Measurements from ENCODE around the gene FAM171A2.
"Not testable (repeated sequence)": the region's sequence is repeated elsewhere in the genome, so short reads cannot be mapped to it uniquely, and the experiment has no call there.

FAM171A2 gene

GRCh38 chr17:44348234-44348987, 15.2 kb downstream of the FAM171A2 start:
- no peak for DNase-seq
- H3K27ac Mint-ChIP-seq: peak overlapping the region; percentile 51
- H3K9me3 Mint-ChIP-seq: no peaks in the 10 kb centered on the region
- H3K4me3 Mint-ChIP-seq: no peak overlapping the region
- peaks cover 17% of the 10 kb centered on the region for H3K36me3 Mint-ChIP-seq (ENCODE audit: low read depth)
- no peaks in the 10 kb centered on the region for H3K27me3 Mint-ChIP-seq
- H3K4me1 Mint-ChIP-seq (ENCODE audit: low read depth): peaks cover 27% of the 10 kb centered on the region

- peaks cover 12% of the 10 kb centered on the region for H3K36me3 Mint-ChIP-seq (ENCODE audit: low read depth)
- peak overlapping the region; percentile 50 for H3K27ac Mint-ChIP-seq
- peaks cover 23% of the 10 kb centered on the region for H3K4me1 Mint-ChIP-seq (ENCODE audit: low read depth)
- not testable (repeated sequence) for H3K27me3 Mint-ChIP-seq, H3K4me3 Mint-ChIP-seq, H3K9me3 Mint-ChIP-seq, DNase-seq
These were observed 16.2 kb downstream of the FAM171A2 start for GRCh38 chr17:44347206-44348055.

GRCh38 chr17:44346064-44346844, 17.4 kb downstream of the FAM171A2 start:
- H3K36me3 Mint-ChIP-seq (ENCODE audit: low read depth): peaks cover 4% of the 10 kb centered on the region
- H3K27me3 Mint-ChIP-seq: no peaks in the 10 kb centered on the region
- no peaks in the 10 kb centered on the region for H3K9me3 Mint-ChIP-seq
- peak overlapping the region; percentile 88 for H3K4me3 Mint-ChIP-seq
- peaks cover 23% of the 10 kb centered on the region for H3K4me1 Mint-ChIP-seq (ENCODE audit: low read depth)
- DNase-seq: no peak
- no peak overlapping the region for H3K27ac Mint-ChIP-seq

GRCh38 chr17:44345454-44346026, 18.1 kb downstream of the FAM171A2 start:
- H3K4me1 Mint-ChIP-seq (ENCODE audit: low read depth): peaks cover 23% of the 10 kb centered on the region

GRCh38 chr17:44344939-44345453, 18.7 kb downstream of the FAM171A2 start, which contains the start of gene GRN:
GRN (plus strand) TSS chr17:44345302; CDS start chr17:44349165, 3,863 bp downstream.
- Mint-ChIP-seq H3K4me1 (ENCODE audit: low read depth) (peaks cover 23% of the 10 kb centered on the region), H3K9me3 (no peaks in the 10 kb centered on the region), H3K27me3 (no peaks in the 10 kb centered on the region), H3K27ac (peak within 1 kb of the TSS; percentile 85), H3K36me3 (ENCODE audit: low read depth) (peaks cover 4% of the 10 kb centered on the region), H3K4me3 (peak within 1 kb of the TSS; percentile 88)
- DNase-seq: peak; percentile 86

More at GRCh38 chr17:44345454-44346026, 18.1 kb downstream of the FAM171A2 start:
- peak overlapping the region; percentile 85 for H3K27ac Mint-ChIP-seq
- peak; percentile 65 for DNase-seq
- no peaks in the 10 kb centered on the region for H3K27me3 Mint-ChIP-seq
- H3K4me3 Mint-ChIP-seq: peak overlapping the region; percentile 88
- peaks cover 4% of the 10 kb centered on the region for H3K36me3 Mint-ChIP-seq (ENCODE audit: low read depth)
- H3K9me3 Mint-ChIP-seq: no peaks in the 10 kb centered on the region

GRCh38 chr17:44343510-44344209, 20.0 kb downstream of the FAM171A2 start:
- H3K9me3 Mint-ChIP-seq: no peaks in the 10 kb centered on the region
- H3K4me3 Mint-ChIP-seq: no peak overlapping the region
- H3K27ac Mint-ChIP-seq: no peak overlapping the region
- DNase-seq: no peak
- peaks cover 4% of the 10 kb centered on the region for H3K36me3 Mint-ChIP-seq (ENCODE audit: low read depth)
- H3K27me3 Mint-ChIP-seq: no peaks in the 10 kb centered on the region
- peaks cover 23% of the 10 kb centered on the region for H3K4me1 Mint-ChIP-seq (ENCODE audit: low read depth)

- not testable (repeated sequence) for H3K4me3 Mint-ChIP-seq; H3K27ac Mint-ChIP-seq; H3K27me3 Mint-ChIP-seq; H3K9me3 Mint-ChIP-seq; H3K36me3 Mint-ChIP-seq (ENCODE audit: low read depth); DNase-seq
- H3K4me1 Mint-ChIP-seq (ENCODE audit: low read depth): peaks cover 11% of the 10 kb centered on the region
These were observed 23.1 kb downstream of the FAM171A2 start for GRCh38 chr17:44340553-44340952.

- no peaks in the 10 kb centered on the region for H3K9me3 Mint-ChIP-seq
- no peak for DNase-seq
- no peak overlapping the region for H3K27ac Mint-ChIP-seq
These were observed 25.0 kb downstream of the FAM171A2 start for GRCh38 chr17:44338702-44339101.

GRCh38 chr17:44335968-44336367, 27.7 kb downstream of the FAM171A2 start:
- H3K4me3 Mint-ChIP-seq: no peak overlapping the region
- H3K27ac Mint-ChIP-seq: no peak overlapping the region
- H3K36me3 Mint-ChIP-seq (ENCODE audit: low read depth): no peaks in the 10 kb centered on the region
- no peaks in the 10 kb centered on the region for H3K27me3 Mint-ChIP-seq
- H3K4me1 Mint-ChIP-seq (ENCODE audit: low read depth): peaks cover 9% of the 10 kb centered on the region
- DNase-seq: no peak
- H3K9me3 Mint-ChIP-seq: no peaks in the 10 kb centered on the region

More at GRCh38 chr17:44338702-44339101, 25.0 kb downstream of the FAM171A2 start:
- Mint-ChIP-seq H3K4me1 (ENCODE audit: low read depth) (peaks cover 4% of the 10 kb centered on the region), H3K4me3 (no peak overlapping the region), H3K36me3 (ENCODE audit: low read depth) (no peaks in the 10 kb centered on the region), H3K27me3 (no peaks in the 10 kb centered on the region)

GRCh38 chr17:44335564-44335963, 28.1 kb downstream of the FAM171A2 start:
- Mint-ChIP-seq H3K27ac (no peak overlapping the region), H3K9me3 (no peaks in the 10 kb centered on the region), H3K4me3 (no peak overlapping the region), H3K4me1 (ENCODE audit: low read depth) (peaks cover 10% of the 10 kb centered on the region), H3K27me3 (no peaks in the 10 kb centered on the region), H3K36me3 (ENCODE audit: low read depth) (no peaks in the 10 kb centered on the region)
- no peak for DNase-seq

- Mint-ChIP-seq H3K4me3 (no peak overlapping the region), H3K27me3 (no peaks in the 10 kb centered on the region), H3K4me1 (ENCODE audit: low read depth) (peaks cover 10% of the 10 kb centered on the region), H3K36me3 (ENCODE audit: low read depth) (no peaks in the 10 kb centered on the region), H3K27ac (no peak overlapping the region), H3K9me3 (no peaks in the 10 kb centered on the region)
- no peak for DNase-seq
These were observed 28.9 kb downstream of the FAM171A2 start for GRCh38 chr17:44334727-44335126.

- H3K36me3 Mint-ChIP-seq (ENCODE audit: low read depth): no peaks in the 10 kb centered on the region
- H3K9me3 Mint-ChIP-seq: no peaks in the 10 kb centered on the region
- H3K27me3 Mint-ChIP-seq: no peaks in the 10 kb centered on the region
- H3K4me3 Mint-ChIP-seq: no peak overlapping the region
- H3K27ac Mint-ChIP-seq: no peak overlapping the region
- no peak for DNase-seq
- peaks cover 10% of the 10 kb centered on the region for H3K4me1 Mint-ChIP-seq (ENCODE audit: low read depth)
These were observed 29.3 kb downstream of the FAM171A2 start for GRCh38 chr17:44334315-44334714.

GRCh38 chr17:44333371-44333770, 30.3 kb downstream of the FAM171A2 start:
- Mint-ChIP-seq H3K36me3 (ENCODE audit: low read depth) (no peaks in the 10 kb centered on the region), H3K27ac (no peak overlapping the region), H3K4me3 (no peak overlapping the region), H3K27me3 (no peaks in the 10 kb centered on the region), H3K9me3 (no peaks in the 10 kb centered on the region), H3K4me1 (ENCODE audit: low read depth) (peaks cover 7% of the 10 kb centered on the region)
- DNase-seq: no peak
